HG03095 (cell line): ENCODE measurements around the gene SH2D2A.

ENCODE experiments used
- ATAC-seq: cut with Tn5 transposase; IDR thresholded peaks from one replicate; pipeline ENCODE4 v1.9.1; 2021; ENCODE audit warnings: moderate library complexity; ENCODE audit not compliant: unreplicated experiment

Gene SH2D2A

GRCh38 chr1:156828400-156829124 lies 11.9 kb upstream of the SH2D2A start:
- ATAC-seq: no peak

GRCh38 chr1:156826630-156827029 lies 10.0 kb upstream of the SH2D2A start:
- ATAC-seq: no peak

- no peak for ATAC-seq
Observed at GRCh38 chr1:156823210-156823790, 6.7 kb upstream of the SH2D2A start.

- no peak for ATAC-seq
Observed at GRCh38 chr1:156822680-156823079, 6.0 kb upstream of the SH2D2A start.

- ATAC-seq: no peak
Observed at GRCh38 chr1:156821801-156822200, 5.2 kb upstream of the SH2D2A start.

GRCh38 chr1:156815961-156816422 lies 656 bp downstream of the SH2D2A start:
- no peak for ATAC-seq

GRCh38 chr1:156815307-156815826 lies 1.3 kb downstream of the SH2D2A start:
- ATAC-seq: no peak

GRCh38 chr1:156814571-156815260 lies 1.9 kb downstream of the SH2D2A start:
- no peak for ATAC-seq

- ATAC-seq: no peak
Observed at GRCh38 chr1:156813750-156814570, 2.7 kb downstream of the SH2D2A start.

- ATAC-seq: no peak
Observed at GRCh38 chr1:156813298-156813697, 3.4 kb downstream of the SH2D2A start.

- no peak for ATAC-seq
Observed at GRCh38 chr1:156812293-156812990, 4.2 kb downstream of the SH2D2A start.

- no peak for ATAC-seq
Observed at GRCh38 chr1:156811168-156811567, 5.5 kb downstream of the SH2D2A start.

- no peak for ATAC-seq
Observed at GRCh38 chr1:156809711-156810366, 6.8 kb downstream of the SH2D2A start.

GRCh38 chr1:156809281-156809680 lies 7.4 kb downstream of the SH2D2A start:
- ATAC-seq: no peak

- no peak for ATAC-seq
Observed at GRCh38 chr1:156808186-156809030, 8.2 kb downstream of the SH2D2A start.

GRCh38 chr1:156807627-156808026 lies 9.0 kb downstream of the SH2D2A start:
- no peak for ATAC-seq

GRCh38 chr1:156806512-156807440 lies 9.9 kb downstream of the SH2D2A start:
- no peak for ATAC-seq
